Epithelial cell of alveolus of lung (primary cell): Measurements from ENCODE around the gene PLA2G1B. TPM values are rescaled to one million over a fixed set of nuclear protein-coding genes. Genes with fewer than 3 reads are reported as not detected.

Source experiments
- total RNA-seq: library from RNA; depleted of rRNA; stranded (reverse); fragments of >200 nt; gene quantifications from 2 replicates; pipeline ENCODE4 v1.2.1, GENCODE V29; 2015

PLA2G1B gene
- total RNA-seq: not detected in 2 replicates

DNA sequence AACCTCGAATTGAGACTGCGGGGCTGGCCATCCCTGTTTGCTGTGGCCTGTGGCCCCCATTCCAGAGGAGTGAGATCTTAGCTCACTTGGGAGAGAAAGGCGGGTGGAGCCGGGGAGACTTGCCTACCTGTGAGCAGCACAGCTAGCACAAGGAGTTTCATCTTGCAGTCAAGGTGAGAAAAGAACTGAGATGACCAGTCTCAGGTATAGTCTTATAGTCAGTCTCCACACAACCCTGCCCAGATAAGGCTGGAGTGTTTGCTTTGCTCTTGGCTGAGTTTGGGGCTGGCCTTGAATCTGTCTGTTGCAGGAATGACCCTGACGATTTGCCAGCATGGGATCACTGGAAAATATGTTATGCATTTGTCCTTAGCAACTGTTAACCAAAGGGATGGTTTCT, at the start of gene PLA2G1B:
PLA2G1B (minus strand) TSS at position 187 of the 400 bp plus-strand sequence; CDS start at position 161, 26 bp downstream.

GRCh38 chr12:120368789-120369602, 41.4 kb upstream of the PLA2G1B start, which contains the start of gene MSI1:
MSI1 (minus strand) TSS chr12:120369164; CDS start chr12:120369091, 73 bp downstream.

DNA sequence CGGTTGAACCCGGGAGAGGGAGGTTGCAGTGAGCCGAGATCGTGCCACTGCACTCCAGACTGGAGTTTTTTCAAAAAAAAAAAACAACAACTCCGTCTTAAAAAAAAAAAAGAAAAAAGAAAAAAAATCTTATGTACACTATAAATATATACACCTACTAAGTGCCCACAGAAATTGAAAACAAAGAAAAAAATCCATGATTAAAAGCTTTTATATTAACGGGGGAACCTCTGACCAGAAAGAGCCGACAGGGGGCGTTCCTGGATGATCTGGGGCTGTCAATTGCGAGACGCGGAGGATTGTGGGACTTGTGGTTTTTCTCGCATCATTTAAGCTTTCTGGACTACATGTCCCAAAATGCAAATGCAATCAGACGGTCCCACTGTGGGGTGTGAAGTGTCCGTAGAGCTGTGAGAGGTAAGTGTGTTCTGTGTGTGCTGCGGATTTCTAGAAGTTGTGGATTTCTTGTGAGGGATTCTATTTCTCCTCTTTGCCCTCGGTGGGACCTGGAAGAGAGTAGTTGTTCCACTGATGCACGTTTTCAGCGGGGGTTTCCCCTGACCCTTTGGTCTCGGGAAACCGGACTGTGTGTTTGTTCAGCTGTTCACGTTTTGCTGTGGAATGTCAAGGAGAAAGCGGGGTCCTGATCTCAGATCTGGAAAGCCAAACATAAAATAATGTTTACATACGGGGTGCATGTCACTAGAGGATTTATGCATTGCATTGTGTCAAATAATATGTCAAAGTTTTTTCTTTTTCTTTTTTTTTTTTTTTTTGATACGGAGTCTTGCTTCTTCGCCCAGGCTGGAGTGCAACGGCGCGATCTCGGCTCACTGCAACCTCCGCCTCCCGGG, 25.4 kb downstream of the PLA2G1B start, which contains the start of gene SIRT4:
SIRT4 (plus strand) TSS at position 360 of the 854 bp plus-strand sequence. CDS start 1,241 bp downstream, outside the sequence.

DNA sequence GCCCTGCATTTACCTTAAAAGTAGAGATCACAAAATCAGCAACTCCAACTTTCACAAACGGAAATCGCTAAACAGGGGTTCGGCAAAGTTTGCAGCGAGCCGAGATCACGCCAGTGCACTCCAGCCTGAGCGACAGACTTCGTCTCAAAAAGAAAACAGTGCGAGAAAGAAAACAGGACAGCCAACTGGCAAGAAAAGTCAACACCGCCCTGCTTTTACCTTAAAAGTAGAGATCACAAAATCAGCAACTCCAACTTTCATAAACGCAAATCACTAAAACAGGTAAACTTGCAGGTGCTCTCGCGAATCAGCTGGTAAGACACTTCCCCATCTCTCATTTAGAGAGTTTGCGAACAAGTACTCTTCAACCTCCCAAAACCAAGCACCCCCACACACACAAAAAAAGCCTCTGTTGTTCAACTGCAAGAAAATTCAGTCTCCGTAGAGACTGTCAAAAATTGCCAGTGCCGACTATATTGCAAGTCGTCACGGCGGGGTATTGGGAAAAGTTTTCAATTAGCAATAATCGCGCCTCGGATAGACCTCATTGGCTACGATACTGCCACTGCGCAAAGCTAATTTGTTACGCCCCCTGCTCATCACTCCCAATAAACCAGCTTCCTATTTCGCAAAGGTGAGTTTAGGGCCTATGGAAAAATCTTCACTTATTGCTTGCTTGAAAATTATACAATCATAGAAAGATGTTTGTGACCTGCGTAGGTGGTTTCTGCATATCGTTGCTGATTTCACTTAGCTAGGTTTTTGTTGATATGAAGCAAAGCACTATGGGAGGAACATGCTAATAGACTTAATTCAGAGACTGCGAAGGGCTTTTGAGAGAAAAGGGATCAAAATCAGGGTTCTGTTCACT, 34.7 kb downstream of the PLA2G1B start, which contains the start of gene RNU4-1:
RNU4-1 (minus strand) TSS at position 577 of the 871 bp plus-strand sequence.

Other genes with a start within 250 kb of the PLA2G1B start
- 23.2 and 36.7 TPM in 2 replicates for gene RAB35, start 211.0 kb downstream of the PLA2G1B start, total RNA-seq
- 45.3 and 82.0 TPM in 2 replicates for gene GCN1, start 133.1 kb downstream of the PLA2G1B start, total RNA-seq
- gene RPLP0, start 126.7 kb downstream of the PLA2G1B start, total RNA-seq: 6,143 and 7,072 TPM in 2 replicates
- gene PXN, start 62.0 kb downstream of the PLA2G1B start, total RNA-seq: 57.2 and 95.7 TPM in 2 replicates
- gene RNU4-2, start 35.9 kb downstream of the PLA2G1B start, total RNA-seq: under 0.01 TPM in 2 replicates
- gene RNU4-1, start 34.5 kb downstream of the PLA2G1B start, total RNA-seq: under 0.01 TPM in 2 replicates
- 0.78 and 5.6 TPM in 2 replicates for gene SIRT4, start 25.5 kb downstream of the PLA2G1B start, total RNA-seq
- 0.16 and 0.78 TPM in 2 replicates for gene MSI1, start 41.4 kb upstream of the PLA2G1B start, total RNA-seq
- 398 and 667 TPM in 2 replicates for gene COX6A1, start 110.3 kb upstream of the PLA2G1B start, total RNA-seq
- gene TRIAP1, start 118.6 kb upstream of the PLA2G1B start, total RNA-seq: 29.0 and 33.6 TPM in 2 replicates
- 16.9 and 22.9 TPM in 2 replicates for gene GATC, start 118.7 kb upstream of the PLA2G1B start, total RNA-seq
- gene SRSF9, start 142.0 kb upstream of the PLA2G1B start, total RNA-seq: 72.5 and 84.2 TPM in 2 replicates
- 244 and 390 TPM in 2 replicates for gene DYNLL1, start 168.3 kb upstream of the PLA2G1B start, total RNA-seq
- 30.8 and 44.9 TPM in 2 replicates for gene COQ5, start 201.4 kb upstream of the PLA2G1B start, total RNA-seq
- gene RNF10, start 206.6 kb upstream of the PLA2G1B start, total RNA-seq: 106 and 123 TPM in 2 replicates